HEK293 (cell line): ENCODE results near the gene EBF3.

Experiments used
- CTCF ChIA-PET: fragments of 350-600 bp; formaldehyde crosslinking; extraction: SDS; loops from one replicate; lab custom pipeline; 2021; ENCODE audit warnings: antibody characterized with exemption; lab: Yijun Ruan, JAX
- POLR2A ChIA-PET: fragments of 300-600 bp; formaldehyde crosslinking; extraction: SDS; loops from one replicate; lab custom pipeline; 2020; ENCODE audit warnings: antibody characterized with exemption, inconsistent platforms; lab: Yijun Ruan, JAX
- H3K27ac ChIP-seq: fragments of 200-500 bp; sonication (Bioruptor generic); 2 replicates; pipeline ENCODE4 v1.5.1; 2014; ENCODE audit warnings: low read depth, low read length, control low read depth, inconsistent platforms; ENCODE audit errors: extremely low read depth
- H3K36me3 ChIP-seq, 2 experiments: fragments of 200-500 bp in 1 of 2; sonication (Bioruptor generic) in 1 of 2; 1 replicate in 1 of 2; 2 replicates in 1 of 2; pipeline ENCODE4 v1.5.1; 2014 to 2017; ENCODE audit warnings: inconsistent platforms in 2 of 2, low read length in 2 of 2; ENCODE audit not compliant: control insufficient read depth in 2 of 2, insufficient read depth in 1 of 2
- H3K4me1 ChIP-seq: fragments of 200-500 bp; sonication (Bioruptor generic); 2 replicates; pipeline ENCODE4 v1.5.1; 2014; ENCODE audit warnings: mild to moderate bottlenecking, low read length, inconsistent platforms; ENCODE audit not compliant: control insufficient read depth, insufficient read depth
- H3K4me3 ChIP-seq: 2 replicates; pipeline ENCODE4 v1.5.1; 2011; ENCODE audit warnings: low read depth, mild to moderate bottlenecking, control low read depth, low read length, moderate library complexity
- H3K9me3 ChIP-seq: fragments of 200-500 bp; sonication (Bioruptor generic); 2 replicates; pipeline ENCODE4 v1.5.1; 2014; ENCODE audit warnings: low read depth, low read length, inconsistent platforms; ENCODE audit not compliant: control insufficient read depth, insufficient read depth
- KLF1 ChIP-seq: fragments of 450-650 bp; formaldehyde crosslinking; IDR thresholded peaks from 2 replicates; pipeline ENCODE4 v1.5.1; 2016; ENCODE audit warnings: missing biosample characterization, missing genetic modification characterization
- PRDM10 ChIP-seq: fragments of 450-650 bp; formaldehyde crosslinking; IDR thresholded peaks from 2 replicates; pipeline ENCODE4 v1.5.1; 2016; ENCODE audit warnings: missing biosample characterization, missing genetic modification characterization
- SP2 ChIP-seq: fragments of 450-650 bp; formaldehyde crosslinking; IDR thresholded peaks from 2 replicates; pipeline ENCODE4 v1.5.1; 2016; ENCODE audit warnings: missing biosample characterization, missing genetic modification characterization
- ZBTB1 ChIP-seq: fragments of 450-650 bp; formaldehyde crosslinking; IDR thresholded peaks from 2 replicates; pipeline ENCODE4 v1.5.1; 2016; ENCODE audit warnings: missing biosample characterization, missing genetic modification characterization
- ZEB2 ChIP-seq: fragments of 450-650 bp; formaldehyde crosslinking; IDR thresholded peaks from 2 replicates; pipeline ENCODE4 v1.5.1; 2016; ENCODE audit warnings: missing biosample characterization, missing genetic modification characterization
- ZNF114 ChIP-seq: fragments of 450-650 bp; formaldehyde crosslinking; IDR thresholded peaks from 2 replicates; pipeline ENCODE4 v1.5.0; 2017; ENCODE audit warnings: missing biosample characterization, missing genetic modification characterization
- ZNF148 ChIP-seq: fragments of 450-650 bp; formaldehyde crosslinking; IDR thresholded peaks from 2 replicates; pipeline ENCODE4 v1.5.0; 2017; ENCODE audit warnings: missing biosample characterization, missing genetic modification characterization, borderline replicate concordance
- ZNF23 ChIP-seq: fragments of 450-650 bp; formaldehyde crosslinking; IDR thresholded peaks from 2 replicates; pipeline ENCODE4 v1.5.1; 2016; ENCODE audit warnings: missing biosample characterization, missing genetic modification characterization, borderline replicate concordance
- ZNF24 ChIP-seq: fragments of 450-650 bp; formaldehyde crosslinking; IDR thresholded peaks from 2 replicates; pipeline ENCODE4 v1.5.1; 2016; ENCODE audit warnings: missing biosample characterization, missing genetic modification characterization
- ZNF350 ChIP-seq: fragments of 450-650 bp; formaldehyde crosslinking; IDR thresholded peaks from 2 replicates; pipeline ENCODE4 v1.5.0; 2017; ENCODE audit warnings: missing biosample characterization, mild to moderate bottlenecking, missing genetic modification characterization
- ZNF366 ChIP-seq: fragments of 450-650 bp; formaldehyde crosslinking; conservative IDR thresholded peaks from 2 replicates; pipeline ENCODE4 v1.5.1; 2016; ENCODE audit warnings: missing biosample characterization, missing genetic modification characterization
- ZNF426 ChIP-seq: fragments of 450-650 bp; formaldehyde crosslinking; IDR thresholded peaks from 2 replicates; pipeline ENCODE4 v1.5.1; 2017; ENCODE audit warnings: missing biosample characterization, missing genetic modification characterization, mild to moderate bottlenecking, inconsistent platforms, moderate library complexity
- ZNF449 ChIP-seq: fragments of 450-650 bp; formaldehyde crosslinking; IDR thresholded peaks from 2 replicates; pipeline ENCODE4 v1.5.1; 2017; ENCODE audit warnings: missing biosample characterization, mild to moderate bottlenecking, missing genetic modification characterization, moderate library complexity
- ZNF488 ChIP-seq: fragments of 450-650 bp; formaldehyde crosslinking; IDR thresholded peaks from 2 replicates; pipeline ENCODE4 v1.5.1; 2016; ENCODE audit warnings: missing biosample characterization, missing genetic modification characterization
- ZNF558 ChIP-seq: fragments of 450-650 bp; formaldehyde crosslinking; IDR thresholded peaks from 2 replicates; pipeline ENCODE4 v1.5.1; 2016; ENCODE audit warnings: missing biosample characterization, missing genetic modification characterization
- ZNF561 ChIP-seq: fragments of 450-650 bp; IDR thresholded peaks from 2 replicates; pipeline ENCODE4 v1.5.1; 2018; ENCODE audit warnings: missing biosample characterization, missing genetic modification characterization, borderline replicate concordance
- ZNF747 ChIP-seq: fragments of 450-650 bp; formaldehyde crosslinking; IDR thresholded peaks from 2 replicates; pipeline ENCODE4 v1.5.1; 2016; ENCODE audit warnings: missing biosample characterization, missing genetic modification characterization
- ZXDB ChIP-seq: fragments of 450-650 bp; formaldehyde crosslinking; IDR thresholded peaks from 2 replicates; pipeline ENCODE4 v1.5.1; 2016; ENCODE audit warnings: missing biosample characterization, missing genetic modification characterization
- TF ChIP-seq, protein P1 (sequence below): fragments of 450-650 bp; formaldehyde crosslinking; IDR thresholded peaks from 2 replicates; pipeline ENCODE4 v1.5.1; 2016; ENCODE audit warnings: missing biosample characterization, missing genetic modification characterization
- TF ChIP-seq, protein P2 (sequence below): fragments of 450-650 bp; formaldehyde crosslinking; IDR thresholded peaks from 2 replicates; pipeline ENCODE4 v1.5.1; 2016; ENCODE audit warnings: missing biosample characterization, missing genetic modification characterization
- TF ChIP-seq, protein P3 (sequence below): sonication (generic); formaldehyde crosslinking; IDR thresholded peaks from 2 replicates; pipeline ENCODE4 v1.8.1; 2022; ENCODE audit warnings: mild to moderate bottlenecking, moderate library complexity, missing genetic modification reagents

The EBF3 gene

DNA sequence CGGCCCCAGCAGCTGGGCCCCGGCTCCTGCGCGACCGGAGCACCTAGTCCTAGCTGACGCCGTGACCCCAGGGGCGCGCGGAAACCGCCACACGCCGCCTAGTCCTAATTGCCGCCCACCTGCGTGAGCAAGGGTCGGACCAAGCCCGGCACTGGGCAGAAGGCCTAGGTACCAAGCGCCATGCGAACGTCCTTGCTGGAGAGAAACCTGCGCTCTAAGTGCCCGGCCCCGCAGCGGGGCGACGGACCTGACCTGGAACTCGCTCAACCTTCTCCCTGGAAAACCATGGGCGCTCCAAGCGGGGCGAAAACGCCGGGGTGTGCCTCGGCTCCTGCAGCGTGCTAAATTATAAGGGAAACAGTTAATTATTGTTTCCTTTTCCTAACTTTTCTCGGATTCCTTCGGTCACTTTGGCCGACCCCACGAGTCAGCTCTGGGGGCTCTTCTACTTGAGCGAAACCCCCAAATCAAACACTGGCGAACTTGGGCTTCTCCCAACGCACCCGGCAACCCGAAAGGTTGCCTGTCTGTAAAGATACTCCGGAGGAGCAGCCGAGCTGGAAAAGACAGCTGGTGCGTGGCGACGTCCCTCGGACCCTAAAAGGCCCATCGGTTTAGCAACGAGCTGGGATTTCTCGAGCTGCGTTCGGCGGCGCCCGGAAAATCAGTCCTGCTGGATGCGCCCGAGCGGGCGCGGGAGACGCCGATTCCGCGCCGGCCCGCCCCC is 5.3 kb upstream of the EBF3 start (continued):
- TF ChIP-seq PRDM10 (tag by site-specific recombination) (peak; percentile 57; the same call in 1 of the 2 replicates), ZNF561 (tag by site-specific recombination) (peak; percentile 10; the same call in 1 of the 2 replicates)

GRCh38 chr10:129968853-129969183 is 4.7 kb upstream of the EBF3 start:
- H3K27ac ChIP-seq, result no peak overlapping the region
- CTCF ChIA-PET, result interaction anchor here (0.7 to 1.2 kb wide), 2 partner anchors 141 to 211 kb away, joined by 3 read pairs; partner anchors contain the start of gene C10orf143
- peaks cover 10% of the 10 kb centered on the region; the same call in 1 of the 2 replicates for H3K4me1 ChIP-seq
- H3K9me3 ChIP-seq, result no peaks in the 10 kb centered on the region
- no peaks in the 10 kb centered on the region for H3K36me3 ChIP-seq
- H3K4me3 ChIP-seq, result no peak overlapping the region; the same call in 1 of the 2 replicates
- POLR2A ChIA-PET, result no interaction called here
- TF ChIP-seq, protein P1, sequence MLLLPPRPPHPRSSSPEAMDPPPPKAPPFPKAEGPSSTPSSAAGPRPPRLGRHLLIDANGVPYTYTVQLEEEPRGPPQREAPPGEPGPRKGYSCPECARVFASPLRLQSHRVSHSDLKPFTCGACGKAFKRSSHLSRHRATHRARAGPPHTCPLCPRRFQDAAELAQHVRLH (tag by site-specific recombination), result no peak
- no peak for TF ChIP-seq ZNF366
- TF ChIP-seq ZNF148 (tag by site-specific recombination), result no peak
- no peak for TF ChIP-seq ZXDB (tag by site-specific recombination)
- TF ChIP-seq, protein P2, sequence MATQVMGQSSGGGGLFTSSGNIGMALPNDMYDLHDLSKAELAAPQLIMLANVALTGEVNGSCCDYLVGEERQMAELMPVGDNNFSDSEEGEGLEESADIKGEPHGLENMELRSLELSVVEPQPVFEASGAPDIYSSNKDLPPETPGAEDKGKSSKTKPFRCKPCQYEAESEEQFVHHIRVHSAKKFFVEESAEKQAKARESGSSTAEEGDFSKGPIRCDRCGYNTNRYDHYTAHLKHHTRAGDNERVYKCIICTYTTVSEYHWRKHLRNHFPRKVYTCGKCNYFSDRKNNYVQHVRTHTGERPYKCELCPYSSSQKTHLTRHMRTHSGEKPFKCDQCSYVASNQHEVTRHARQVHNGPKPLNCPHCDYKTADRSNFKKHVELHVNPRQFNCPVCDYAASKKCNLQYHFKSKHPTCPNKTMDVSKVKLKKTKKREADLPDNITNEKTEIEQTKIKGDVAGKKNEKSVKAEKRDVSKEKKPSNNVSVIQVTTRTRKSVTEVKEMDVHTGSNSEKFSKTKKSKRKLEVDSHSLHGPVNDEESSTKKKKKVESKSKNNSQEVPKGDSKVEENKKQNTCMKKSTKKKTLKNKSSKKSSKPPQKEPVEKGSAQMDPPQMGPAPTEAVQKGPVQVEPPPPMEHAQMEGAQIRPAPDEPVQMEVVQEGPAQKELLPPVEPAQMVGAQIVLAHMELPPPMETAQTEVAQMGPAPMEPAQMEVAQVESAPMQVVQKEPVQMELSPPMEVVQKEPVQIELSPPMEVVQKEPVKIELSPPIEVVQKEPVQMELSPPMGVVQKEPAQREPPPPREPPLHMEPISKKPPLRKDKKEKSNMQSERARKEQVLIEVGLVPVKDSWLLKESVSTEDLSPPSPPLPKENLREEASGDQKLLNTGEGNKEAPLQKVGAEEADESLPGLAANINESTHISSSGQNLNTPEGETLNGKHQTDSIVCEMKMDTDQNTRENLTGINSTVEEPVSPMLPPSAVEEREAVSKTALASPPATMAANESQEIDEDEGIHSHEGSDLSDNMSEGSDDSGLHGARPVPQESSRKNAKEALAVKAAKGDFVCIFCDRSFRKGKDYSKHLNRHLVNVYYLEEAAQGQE (tag by site-specific recombination), result no peak
- no peak for TF ChIP-seq ZBTB1 (tag by site-specific recombination)
- no peak for TF ChIP-seq ZNF488 (tag by site-specific recombination)
- no peak for TF ChIP-seq ZNF23
- TF ChIP-seq ZNF426 (tag by site-specific recombination), result no peak
- TF ChIP-seq ZNF558 (tag by site-specific recombination), result no peak
- TF ChIP-seq SP2 (tag by site-specific recombination), result peak; percentile 22; the same call in 1 of the 2 replicates
- TF ChIP-seq ZNF114 (tag by site-specific recombination), result no peak
- no peak for TF ChIP-seq ZNF747
- no peak for TF ChIP-seq ZEB2 (tag by site-specific recombination)
- no peak for TF ChIP-seq KLF1 (tag by site-specific recombination)
- TF ChIP-seq ZNF449 (tag by site-specific recombination), result no peak
- TF ChIP-seq, protein P3, sequence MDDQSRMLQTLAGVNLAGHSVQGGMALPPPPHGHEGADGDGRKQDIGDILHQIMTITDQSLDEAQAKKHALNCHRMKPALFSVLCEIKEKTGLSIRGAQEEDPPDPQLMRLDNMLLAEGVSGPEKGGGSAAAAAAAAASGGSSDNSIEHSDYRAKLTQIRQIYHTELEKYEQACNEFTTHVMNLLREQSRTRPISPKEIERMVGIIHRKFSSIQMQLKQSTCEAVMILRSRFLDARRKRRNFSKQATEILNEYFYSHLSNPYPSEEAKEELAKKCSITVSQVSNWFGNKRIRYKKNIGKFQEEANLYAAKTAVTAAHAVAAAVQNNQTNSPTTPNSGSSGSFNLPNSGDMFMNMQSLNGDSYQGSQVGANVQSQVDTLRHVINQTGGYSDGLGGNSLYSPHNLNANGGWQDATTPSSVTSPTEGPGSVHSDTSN (CRISPR knock-in tag), result no peak
- no peak for TF ChIP-seq ZNF350
- TF ChIP-seq ZNF24 (tag by site-specific recombination), result no peak
